Adrenal gland (tissue), 12 donors: Measurements from ENCODE around the gene GLRX. TPM values are rescaled to one million over a fixed set of nuclear protein-coding genes. Genes with fewer than 3 reads are reported as not detected.
A peak's percentile ranks its signal among the peaks of the same experiment; 100 is the strongest.

Experiments used
- DNase-seq, 7 donors: peaks; one replicate each; pipeline ENCODE4 v3.0.0-alpha.2; 2019 to 2020
- H3K27ac ChIP-seq, 5 donors: fragments of 200-600 bp; sonication (generic) in 4 of 5; 1 replicate in 3 of 5; 2 replicates in 2 of 5; pipeline versions ENCODE4 v1.5.1 to v1.8.0; 2016 to 2020; ENCODE audit warnings: mild to moderate bottlenecking in 1 of 5
- H3K27me3 ChIP-seq: fragments of 200-600 bp; 2 replicates; pipeline ENCODE4 v1.8.0; 2021
- H3K36me3 ChIP-seq, 2 donors: fragments of 200-600 bp; replicated peaks in 1 of 2; 1 replicate in 1 of 2; 2 replicates in 1 of 2; pipeline versions ENCODE4 v1.5.1 to v1.8.0; 2018 to 2022
- H3K4me1 ChIP-seq, 2 donors: fragments of 200-600 bp; replicated peaks in 1 of 2; 1 replicate in 1 of 2; 2 replicates in 1 of 2; pipeline versions ENCODE4 v1.5.1 to v1.8.0; 2018 to 2021
- H3K4me3 ChIP-seq, 4 donors: fragments of 200-600 bp; sonication (generic) in 3 of 4; one replicate each; pipeline ENCODE4 v1.5.1; 2016 to 2018
- H3K9me3 ChIP-seq, 3 donors: fragments of 200-600 bp; sonication (generic) in 1 of 3; replicated peaks in 1 of 3; 1 replicate in 2 of 3; 2 replicates in 1 of 3; pipeline versions ENCODE4 v1.5.1 to v1.8.0; 2016 to 2021
- CTCF ChIP-seq, 6 experiments: fragments of 450-650 bp in 4 of 6; fragments of 200-600 bp in 2 of 6; sonication (generic) in 1 of 6; IDR thresholded peaks; 1 replicate in 5 of 6; 2 replicates in 1 of 6; pipeline versions ENCODE4 v1.5.1 to v1.8.0; 2016 to 2021; ENCODE audit warnings: antibody characterized with exemption in 6 of 6, mild to moderate bottlenecking in 2 of 6, moderate library complexity in 1 of 6
- POLR2A ChIP-seq, 2 donors: fragments of 450-650 bp; IDR thresholded peaks; one replicate each; pipeline ENCODE4 v1.6.1; 2017; ENCODE audit warnings: antibody characterized with exemption in 2 of 2, mild to moderate bottlenecking in 2 of 2, moderate library complexity in 1 of 2
- WGBS, 4 donors: extraction: QIAGEN DNeasy Blood & Tissue Kit in 2 of 4; methylation state at CpG; one replicate each; pipeline versions ENCODE4 v1.1.5 to v1.1.7; 2013 to 2017; 5-methylcytosine and 5-hydroxymethylcytosine counted together
- intact Hi-C, 2 donors: fragments of 100-400 bp; cut with DNase I; formaldehyde crosslinking; loops; one replicate each; pipeline versions ENCODE4 v1.14.1 to v1.15.0; 2022 to 2023
- polyA plus RNA-seq, 3 donors: library from polyadenylated mRNA; stranded (reverse); fragments of 200-250 nt in 2 of 3; fragments of 350-450 nt in 1 of 3; fragmentation: Illumina TruSeq in 1 of 3; extraction: RNeasy Lipid Tissue Mini Kit (QIAGEN cat#74804) in 1 of 3; gene quantifications; one replicate each; pipeline ENCODE4 v1.2.3, GENCODE V29; 2013 to 2014
- total RNA-seq, 9 donors: library from RNA; depleted of rRNA in 4 of 9; stranded (reverse); fragments of >200 nt in 4 of 9; fragments of 120-200 nt in 1 of 9; fragmentation: NEBNext Ultra II Directional in 1 of 9; extraction: Animal tissue kit (Norgen Biotek cat#: 25700) in 1 of 9; gene quantifications; one replicate each; pipeline versions ENCODE4 v1.1.0 to v1.2.4, GENCODE V29; 2013 to 2023
- donor health status: healthy with polysubstance abuse.
- donor health status: Bipolar disorder and iron deficiency.
- donor health status: DM: yes; HTN: yes; CAD: no.
- donor health status: DM: no; HTN: no; CAD: no.
- donor health status: DM: no; HTN: no; CAD: no.
- donor health status: DM: yes; HTN: yes; CAD: no.

The GLRX gene
- total and polyA plus RNA-seq, 12 donors, result 55.7 to 279 (median 116) TPM

- Histone ChIP-seq H3K27ac (peak overlapping the region in 1 of 5 donors; percentile 10), H3K4me1 (peaks cover 4 to 9% of the 10 kb centered on the region in 2 donors), H3K27me3 (no peaks in the 10 kb centered on the region), H3K9me3 (no peaks in the 10 kb centered on the region), H3K36me3 (no peaks in the 10 kb centered on the region), H3K4me3 (no peak overlapping the region)
- no peak for TF ChIP-seq CTCF (IDR thresholded peaks at IDR 0.05)
- no peak for TF ChIP-seq POLR2A (IDR thresholded peaks at IDR 0.05)
- WGBS, 4 donors, result 64 to 82% (median 81%) methylated on average over 6 of the region's 6 CpGs
- peak in 1 of 7 donors; percentile 28 for DNase-seq
- intact Hi-C loops, result no loop called here
These were observed 19.0 kb downstream of the GLRX start for GRCh38 chr5:95803271-95804148.

GRCh38 chr5:95801961-95802360 is 20.6 kb downstream of the GLRX start:
- intact Hi-C loops, result no loop called here
- H3K4me3 ChIP-seq, result no peak overlapping the region
- H3K9me3 ChIP-seq, result no peaks in the 10 kb centered on the region
- no peak for TF ChIP-seq CTCF (IDR thresholded peaks at IDR 0.05)
- no peak for TF ChIP-seq POLR2A (IDR thresholded peaks at IDR 0.05)
- H3K27ac ChIP-seq, result no peak overlapping the region
- DNase-seq, result no peak
- 95 to 100% (median 98%) methylated on average over 3 of the region's 3 CpGs for WGBS, 4 donors
- H3K27me3 ChIP-seq, result no peaks in the 10 kb centered on the region
- peaks cover 0 to 9% of the 10 kb centered on the region in 2 donors for H3K4me1 ChIP-seq
- no peaks in the 10 kb centered on the region for H3K36me3 ChIP-seq

GRCh38 chr5:95801532-95801931 is 21.0 kb downstream of the GLRX start:
- H3K9me3 ChIP-seq, result no peaks in the 10 kb centered on the region
- intact Hi-C loops, result no loop called here
- no peaks in the 10 kb centered on the region for H3K36me3 ChIP-seq
- WGBS, 4 donors, result 66 to 77% (median 71%) methylated on average over 2 of the region's 2 CpGs
- peak in 1 of 7 donors; percentile 19 for DNase-seq
- H3K4me3 ChIP-seq, result no peak overlapping the region
- peaks cover 0 to 9% of the 10 kb centered on the region in 2 donors for H3K4me1 ChIP-seq
- H3K27me3 ChIP-seq, result no peaks in the 10 kb centered on the region
- TF ChIP-seq CTCF (IDR thresholded peaks at IDR 0.05) (no peak), POLR2A (IDR thresholded peaks at IDR 0.05) (no peak)
- H3K27ac ChIP-seq, result no peak overlapping the region

- Histone ChIP-seq H3K9me3 (no peaks in the 10 kb centered on the region), H3K27ac (no peak overlapping the region), H3K27me3 (no peaks in the 10 kb centered on the region), H3K36me3 (no peaks in the 10 kb centered on the region), H3K4me1 (peaks cover 0 to 9% of the 10 kb centered on the region in 2 donors), H3K4me3 (no peak overlapping the region)
- intact Hi-C loops, result no loop called here
- TF ChIP-seq CTCF (IDR thresholded peaks at IDR 0.05), result no peak
- TF ChIP-seq POLR2A (IDR thresholded peaks at IDR 0.05), result no peak
- 77 to 84% (median 79%) methylated on average over 3 of the region's 3 CpGs for WGBS, 4 donors
- DNase-seq, result peak in 1 of 7 donors; percentile 8
These were observed 22.0 kb downstream of the GLRX start for GRCh38 chr5:95800553-95800952.
